ACHN (cell line): ENCODE data around the gene CACNA1I.
A peak's percentile ranks its signal among the peaks of the same experiment; 100 is the strongest.

Source experiments
- DNase-seq: peaks from one replicate; pipeline ENCODE4 v3.0.0-alpha.2; 2015
- in situ Hi-C: cut with HindIII; loops from 2 replicates; pipeline ENCODE4 v1.10.0; 2017; ENCODE audit warnings: low sequenced_read_pairs, low pct_ligation_motif_present, low pct_unique_long_range_greater_than_20kb

The CACNA1I gene

GRCh38 chr22:39631381-39632286 is 61.1 kb downstream of the CACNA1I start:
- DNase-seq: no peak
- in situ Hi-C loops: no loop called here

GRCh38 chr22:39634530-39635405 is 64.2 kb downstream of the CACNA1I start:
- in situ Hi-C loops: no loop called here
- DNase-seq: peak; percentile 85

- in situ Hi-C loops: no loop called here
- DNase-seq: no peak
Observed at GRCh38 chr22:39635719-39636118, 65.2 kb downstream of the CACNA1I start.

GRCh38 chr22:39638958-39639357 is 68.4 kb downstream of the CACNA1I start:
- no peak for DNase-seq
- in situ Hi-C loops: no loop called here

- no peak for DNase-seq
- in situ Hi-C loops: no loop called here
Observed at GRCh38 chr22:39641660-39642310, 71.2 kb downstream of the CACNA1I start.

GRCh38 chr22:39643311-39644083 is 72.9 kb downstream of the CACNA1I start:
- no peak for DNase-seq
- in situ Hi-C loops: no loop called here

GRCh38 chr22:39645532-39645931 is 75.0 kb downstream of the CACNA1I start:
- DNase-seq: no peak
- in situ Hi-C loops: no loop called here

GRCh38 chr22:39646398-39647063 is 76.0 kb downstream of the CACNA1I start:
- no peak for DNase-seq

GRCh38 chr22:39647836-39648629 is 77.5 kb downstream of the CACNA1I start:
- in situ Hi-C loops: no loop called here
- no peak for DNase-seq

More at GRCh38 chr22:39646398-39647063, 76.0 kb downstream of the CACNA1I start:
- in situ Hi-C loops: no loop called here

GRCh38 chr22:39648630-39648950 is 78.0 kb downstream of the CACNA1I start:
- DNase-seq: no peak
- in situ Hi-C loops: no loop called here

- no peak for DNase-seq
- in situ Hi-C loops: no loop called here
Observed at GRCh38 chr22:39649500-39650089, 79.0 kb downstream of the CACNA1I start.

- in situ Hi-C loops: no loop called here
- no peak for DNase-seq
Observed at GRCh38 chr22:39651053-39651996, 80.8 kb downstream of the CACNA1I start.

- no peak for DNase-seq
- in situ Hi-C loops: no loop called here
Observed at GRCh38 chr22:39652990-39653786, 82.6 kb downstream of the CACNA1I start.

- no peak for DNase-seq
- in situ Hi-C loops: no loop called here
Observed at GRCh38 chr22:39653787-39654077, 83.2 kb downstream of the CACNA1I start.

- in situ Hi-C loops: no loop called here
- no peak for DNase-seq
Observed at GRCh38 chr22:39654131-39654926, 83.8 kb downstream of the CACNA1I start.
